Stimulated activated CD4-positive, alpha-beta T cell treated with anti-CD3 and anti-CD28 coated beads, Interleukin-12 subunit alpha, Interleukin-12 subunit beta, amount 100 ng/mL, for 24 hours (primary cell): Measurements from ENCODE around the gene FAM161A.

Source experiments
- DNase-seq, 2 experiments: peaks; one replicate each; pipeline ENCODE4 v3.0.0-alpha.2; 2020; ENCODE audit warnings: low read depth in 2 of 2

The FAM161A gene

GRCh38 chr2:61787941-61788563 lies 65.8 kb downstream of the FAM161A start:
- DNase-seq: no peak

GRCh38 chr2:61786876-61787275 lies 67.0 kb downstream of the FAM161A start:
- no peak for DNase-seq

- no peak for DNase-seq
Measured at GRCh38 chr2:61785583-61785982, 68.3 kb downstream of the FAM161A start.

GRCh38 chr2:61784643-61785042 lies 69.2 kb downstream of the FAM161A start:
- no peak for DNase-seq

- no peak for DNase-seq
Measured at GRCh38 chr2:61775956-61776570, 77.8 kb downstream of the FAM161A start.
